ENCODE measurements around the gene LAMC1.

DNA sequence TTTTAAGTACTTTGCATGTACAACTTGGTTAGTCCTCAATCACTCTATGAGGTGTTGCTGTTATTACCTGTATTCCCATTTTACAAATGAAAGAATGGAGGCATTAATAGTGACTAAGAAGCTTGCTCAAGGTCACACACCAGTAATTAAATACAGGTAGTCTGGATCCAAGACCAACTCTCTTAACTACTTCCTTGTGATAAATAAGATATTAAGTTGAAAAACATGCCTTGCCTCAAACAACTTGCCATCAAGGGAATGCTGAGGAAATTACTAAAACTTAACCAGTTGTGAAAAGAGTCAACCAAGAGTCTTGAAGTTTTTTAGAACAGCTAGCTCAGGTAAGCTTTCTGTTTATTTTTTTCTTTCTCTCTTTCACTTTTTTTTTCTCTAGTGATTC, 21.0 kb upstream of the LAMC1 start:
- no peak for TF ChIP-seq EZH2phosphoT487 (conservative IDR thresholded peaks at IDR 0.05; ENCODE audit: low read length)
- TF ChIP-seq, protein P1, sequence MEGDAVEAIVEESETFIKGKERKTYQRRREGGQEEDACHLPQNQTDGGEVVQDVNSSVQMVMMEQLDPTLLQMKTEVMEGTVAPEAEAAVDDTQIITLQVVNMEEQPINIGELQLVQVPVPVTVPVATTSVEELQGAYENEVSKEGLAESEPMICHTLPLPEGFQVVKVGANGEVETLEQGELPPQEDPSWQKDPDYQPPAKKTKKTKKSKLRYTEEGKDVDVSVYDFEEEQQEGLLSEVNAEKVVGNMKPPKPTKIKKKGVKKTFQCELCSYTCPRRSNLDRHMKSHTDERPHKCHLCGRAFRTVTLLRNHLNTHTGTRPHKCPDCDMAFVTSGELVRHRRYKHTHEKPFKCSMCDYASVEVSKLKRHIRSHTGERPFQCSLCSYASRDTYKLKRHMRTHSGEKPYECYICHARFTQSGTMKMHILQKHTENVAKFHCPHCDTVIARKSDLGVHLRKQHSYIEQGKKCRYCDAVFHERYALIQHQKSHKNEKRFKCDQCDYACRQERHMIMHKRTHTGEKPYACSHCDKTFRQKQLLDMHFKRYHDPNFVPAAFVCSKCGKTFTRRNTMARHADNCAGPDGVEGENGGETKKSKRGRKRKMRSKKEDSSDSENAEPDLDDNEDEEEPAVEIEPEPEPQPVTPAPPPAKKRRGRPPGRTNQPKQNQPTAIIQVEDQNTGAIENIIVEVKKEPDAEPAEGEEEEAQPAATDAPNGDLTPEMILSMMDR (IDR thresholded peaks at IDR 0.05; ENCODE audit: insufficient read depth, low read length, poor library complexity, severe bottlenecking), result no peak
